Thymus (tissue), 11 donors: ENCODE data around the gene KLK15. TPM values are rescaled to one million over a fixed set of nuclear protein-coding genes. Genes with fewer than 3 reads are reported as not detected.

Experiments used
- DNase-seq, 9 donors: peaks; one replicate each; pipeline ENCODE4 v3.0.0-alpha.2; 2013; ENCODE audit warnings: low spot score in 9 of 9, low read depth in 6 of 9, missing footprints in 1 of 9
- H3K27ac ChIP-seq, 2 donors: one replicate each; pipeline ENCODE4 v1.5.1; 2013; ENCODE audit warnings: control low read depth in 1 of 2, low read depth in 1 of 2, low read length in 1 of 2, mild to moderate bottlenecking in 1 of 2, moderate library complexity in 1 of 2
- H3K27me3 ChIP-seq, 2 donors: one replicate each; pipeline ENCODE4 v1.5.1; 2013; ENCODE audit warnings: low read length in 1 of 2; ENCODE audit not compliant: control insufficient read depth in 2 of 2, insufficient read depth in 1 of 2
- H3K36me3 ChIP-seq, 2 donors: one replicate each; pipeline ENCODE4 v1.5.1; 2013; ENCODE audit warnings: low read length in 1 of 2, mild to moderate bottlenecking in 1 of 2, moderate library complexity in 1 of 2; ENCODE audit not compliant: control insufficient read depth in 2 of 2, insufficient read depth in 2 of 2
- H3K4me1 ChIP-seq, 2 donors: one replicate each; pipeline ENCODE4 v1.5.1; 2013; ENCODE audit warnings: low read length in 2 of 2; ENCODE audit not compliant: control insufficient read depth in 2 of 2, insufficient read depth in 2 of 2
- H3K4me3 ChIP-seq, 2 donors: one replicate each; pipeline ENCODE4 v1.5.1; 2013; ENCODE audit warnings: low read length in 2 of 2, control low read depth in 1 of 2, mild to moderate bottlenecking in 1 of 2
- H3K9me3 ChIP-seq, 2 donors: one replicate each; pipeline ENCODE4 v1.5.1; 2013; ENCODE audit warnings: low read length in 1 of 2, mild to moderate bottlenecking in 1 of 2; ENCODE audit not compliant: control insufficient read depth in 2 of 2, insufficient read depth in 1 of 2
- WGBS: extraction: QIAGEN DNeasy Blood & Tissue Kit; methylation state at CpG from one replicate; pipeline ENCODE4 v1.1.7; 2013; 5-methylcytosine and 5-hydroxymethylcytosine counted together
- polyA plus RNA-seq: library from polyadenylated mRNA; stranded (reverse); fragments of 200-250 nt; gene quantifications from one replicate; pipeline ENCODE4 v1.2.3, GENCODE V29; 2013
- total RNA-seq: library from RNA; stranded (reverse); fragments of 120-200 nt; gene quantifications from one replicate; pipeline ENCODE4 v1.2.4, GENCODE V29; 2013
- donor health status: healthy.

Gene KLK15
- total and polyA plus RNA-seq, 2 donors, result 0.11 TPM; not detected in 1

GRCh38 chr19:50796634-50797428 lies 36.5 kb downstream of the KLK15 start:
- Histone ChIP-seq H3K4me3 (no peak overlapping the region), H3K9me3 (no peaks in the 10 kb centered on the region), H3K4me1 (peaks cover under 1 to 10% of the 10 kb centered on the region in 2 donors), H3K36me3 (peaks cover 48% of the 10 kb centered on the region in 2 donors), H3K27me3 (peaks cover 0 to 7% of the 10 kb centered on the region in 2 donors), H3K27ac (no peak overlapping the region)
- WGBS, result 95% methylated on average over 8 of the region's 8 CpGs
- no peak for DNase-seq

DNA sequence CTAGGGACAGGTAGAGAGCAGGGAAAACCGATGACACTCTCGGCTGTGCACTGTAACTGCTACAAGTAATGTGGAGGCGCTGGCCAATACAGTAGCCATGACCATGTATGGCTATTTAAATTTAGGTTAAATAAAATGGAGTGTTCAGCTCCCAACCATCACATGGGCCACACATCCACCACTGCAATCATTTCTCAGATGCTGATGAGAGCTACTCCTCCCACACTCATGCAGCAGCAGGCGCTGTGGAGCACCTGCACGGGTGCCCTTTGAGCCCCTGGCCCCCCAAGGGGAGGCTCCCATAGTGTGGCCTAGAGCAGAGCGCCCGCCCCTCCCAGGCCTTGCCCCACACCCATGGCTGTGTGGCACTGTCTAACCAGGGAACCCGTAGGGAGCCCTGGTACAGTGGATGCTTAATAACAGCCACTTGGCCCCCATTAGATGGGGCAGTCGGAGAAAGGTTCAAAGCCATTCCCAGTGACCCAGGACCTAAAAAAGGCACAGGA lies 37.2 kb downstream of the KLK15 start:
- H3K4me1 ChIP-seq, result peaks cover 0 to 10% of the 10 kb centered on the region in 2 donors
- no peak overlapping the region for H3K27ac ChIP-seq
- H3K27me3 ChIP-seq, result peaks cover 0 to 7% of the 10 kb centered on the region in 2 donors
- H3K9me3 ChIP-seq, result no peaks in the 10 kb centered on the region
- H3K4me3 ChIP-seq, result no peak overlapping the region
- H3K36me3 ChIP-seq, result peaks cover 46 to 48% of the 10 kb centered on the region in 2 donors
- WGBS, result 94% methylated on average over 9 of the region's 9 CpGs
- DNase-seq, result no peak

DNA sequence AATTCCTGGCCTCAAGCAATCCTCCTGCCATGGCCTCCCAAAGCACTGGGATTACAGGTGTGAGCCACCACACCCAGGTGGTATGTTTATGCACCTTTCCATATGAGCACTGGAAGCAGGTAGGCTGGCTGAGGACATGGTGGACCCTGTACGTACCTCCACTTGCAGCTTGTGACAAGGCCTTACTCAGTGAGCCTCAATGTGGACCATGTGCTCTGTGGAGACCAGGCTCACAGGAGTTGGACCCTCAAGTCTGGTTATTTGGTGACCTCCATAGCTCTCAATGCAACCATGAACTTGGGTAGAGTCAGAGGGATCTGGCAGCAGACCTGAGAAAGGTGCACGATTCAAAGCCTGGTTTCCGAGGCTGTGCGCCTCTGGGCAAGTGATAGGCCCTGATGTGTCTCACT lies 37.7 kb downstream of the KLK15 start:
- Histone ChIP-seq H3K4me3 (no peak overlapping the region), H3K9me3 (no peaks in the 10 kb centered on the region), H3K4me1 (peaks cover 0 to 10% of the 10 kb centered on the region in 2 donors), H3K27me3 (peaks cover 0 to 7% of the 10 kb centered on the region in 2 donors), H3K36me3 (peaks cover 41 to 45% of the 10 kb centered on the region in 2 donors), H3K27ac (no peak overlapping the region)
- WGBS, result 82% methylated on average over 4 of the region's 4 CpGs
- no peak for DNase-seq

- no peak for DNase-seq
- H3K9me3 ChIP-seq, result no peaks in the 10 kb centered on the region
- peaks cover 0 to 10% of the 10 kb centered on the region in 2 donors for H3K4me1 ChIP-seq
- 77% methylated on average over 18 of the region's 18 CpGs for whole genome bisulfite sequencing
- peaks cover 37 to 42% of the 10 kb centered on the region in 2 donors for H3K36me3 ChIP-seq
- no peak overlapping the region for H3K27ac ChIP-seq
- no peak overlapping the region for H3K4me3 ChIP-seq
- H3K27me3 ChIP-seq, result peaks cover 0 to 7% of the 10 kb centered on the region in 2 donors
Observed at GRCh38 chr19:50794876-50795663, 38.3 kb downstream of the KLK15 start.

GRCh38 chr19:50794074-50794875 lies 39.1 kb downstream of the KLK15 start:
- Histone ChIP-seq H3K9me3 (no peaks in the 10 kb centered on the region), H3K27ac (no peak overlapping the region), H3K4me3 (no peak overlapping the region), H3K27me3 (peaks cover 0 to 7% of the 10 kb centered on the region in 2 donors), H3K36me3 (peaks cover 31 to 34% of the 10 kb centered on the region in 2 donors), H3K4me1 (peaks cover 0 to 10% of the 10 kb centered on the region in 2 donors)
- WGBS, result 46% methylated on average over 16 of the region's 16 CpGs
- DNase-seq, result peak in 1 of 9 donors; percentile 39

DNA sequence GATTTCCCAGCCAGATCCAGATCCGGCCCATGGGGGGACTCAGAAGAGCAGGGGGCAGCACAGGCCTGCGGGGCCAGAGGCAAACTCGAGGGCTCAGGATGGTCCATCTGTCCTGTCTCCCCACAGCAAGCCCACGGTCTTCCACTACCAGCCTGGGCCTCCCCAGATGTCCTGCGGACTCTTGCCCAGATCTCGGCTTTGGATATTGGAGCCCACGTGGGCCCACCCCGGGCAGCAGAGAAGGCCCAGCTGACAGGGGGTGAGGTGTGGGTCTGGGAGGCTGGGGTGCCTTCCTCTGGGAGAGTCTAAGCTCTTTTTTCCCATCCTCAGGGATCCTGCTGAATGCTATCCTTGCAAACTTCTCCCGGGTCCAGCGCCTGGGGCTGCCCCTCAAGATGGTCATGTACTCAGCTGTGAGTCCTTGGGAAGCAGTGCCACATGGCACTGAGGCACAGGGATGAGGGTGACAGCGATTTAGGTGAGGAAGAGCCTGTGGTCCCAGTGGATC lies 39.8 kb downstream of the KLK15 start:
- Histone ChIP-seq H3K36me3 (peaks cover 24 to 28% of the 10 kb centered on the region in 2 donors), H3K4me1 (peaks cover 0 to 10% of the 10 kb centered on the region in 2 donors), H3K27me3 (peaks cover 0 to 7% of the 10 kb centered on the region in 2 donors), H3K4me3 (no peak overlapping the region), H3K27ac (no peak overlapping the region), H3K9me3 (no peaks in the 10 kb centered on the region)
- no peak for DNase-seq
- 83% methylated on average over 11 of the region's 11 CpGs for WGBS

DNA sequence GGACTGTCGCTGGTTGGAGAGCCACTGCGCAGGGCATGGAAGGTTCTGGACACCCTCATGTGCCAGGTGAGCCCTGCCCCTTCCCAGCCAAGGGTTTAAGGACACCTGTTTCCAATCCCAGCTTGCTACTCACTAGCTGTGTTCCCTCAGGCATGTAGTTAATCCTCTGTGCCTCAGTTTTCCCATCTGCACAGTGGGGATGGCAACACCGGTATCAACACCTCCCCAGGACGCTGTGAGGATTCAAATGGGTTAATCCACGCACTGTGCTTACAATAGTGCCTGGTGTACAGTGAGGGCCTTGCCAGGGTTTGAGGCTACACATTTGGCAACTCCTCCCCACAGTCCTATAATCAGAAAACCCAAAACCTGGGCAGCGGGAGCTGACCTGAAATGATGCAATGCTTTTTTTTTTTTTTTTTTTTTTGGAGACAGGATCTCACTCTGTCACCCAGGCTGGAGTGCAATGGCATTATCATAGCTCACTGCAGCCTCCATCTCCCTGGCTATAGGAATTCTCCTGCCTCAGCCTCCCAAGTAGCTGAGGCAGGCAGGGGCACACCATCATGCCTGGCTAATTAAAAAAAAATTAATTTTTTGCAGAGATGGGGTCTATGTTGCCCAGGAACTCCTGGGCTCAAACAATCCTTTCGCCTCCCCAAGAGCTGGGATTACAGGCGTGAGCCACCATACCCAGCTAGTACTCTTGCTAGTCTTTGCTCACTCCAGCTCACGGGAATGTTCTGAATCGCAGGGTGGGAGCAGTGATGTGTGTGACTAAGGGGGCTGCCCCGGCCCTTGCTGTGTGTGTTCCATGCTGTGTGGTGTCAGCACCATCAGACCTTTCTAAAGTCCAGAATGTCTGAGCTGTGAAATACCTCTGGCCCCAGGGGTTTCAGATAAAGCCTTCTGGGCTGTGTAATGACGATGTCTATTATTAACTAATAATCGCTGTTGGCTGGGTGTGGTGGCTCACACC lies 40.8 kb downstream of the KLK15 start:
- no peak overlapping the region for H3K27ac ChIP-seq
- no peak for DNase-seq
- no peak overlapping the region for H3K4me3 ChIP-seq
- H3K27me3 ChIP-seq, result peaks cover 0 to 7% of the 10 kb centered on the region in 2 donors
- WGBS, result 94% methylated on average over 13 of the region's 13 CpGs
- peaks cover 0 to 10% of the 10 kb centered on the region in 2 donors for H3K4me1 ChIP-seq
- H3K9me3 ChIP-seq, result no peaks in the 10 kb centered on the region
- peaks cover 15 to 17% of the 10 kb centered on the region in 2 donors for H3K36me3 ChIP-seq
